Activated T-helper 9 cell treated with anti-CD3 and anti-CD28 coated beads, Interleukin-2, amount 50 U/mL, for 16 hours (primary cell): ENCODE data around the gene ATP13A2.

ENCODE experiments used
- DNase-seq: peaks from one replicate; pipeline ENCODE4 v3.0.0-alpha.2; 2020; ENCODE audit warnings: low read depth

The ATP13A2 gene

DNA sequence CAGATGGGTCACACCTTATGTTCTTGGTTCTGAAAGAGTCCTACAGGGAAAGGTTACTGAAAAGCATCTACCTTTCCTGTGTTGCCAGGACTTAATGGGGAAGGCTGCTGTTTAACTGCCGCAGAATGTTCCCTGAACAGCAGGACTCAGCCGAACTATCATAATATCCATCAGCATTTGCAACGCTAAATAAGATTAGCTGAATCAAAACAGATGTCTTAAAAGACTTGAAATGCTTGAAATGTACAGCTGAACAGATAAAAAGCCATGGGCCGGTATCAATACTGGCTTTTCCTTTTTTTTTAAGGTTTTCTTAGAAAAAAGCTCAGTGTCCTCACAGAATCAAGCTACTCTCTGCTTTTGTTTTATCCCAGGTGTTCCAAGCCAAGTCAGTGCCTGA, 19.7 kb upstream of the ATP13A2 start:
- no peak for DNase-seq

DNA sequence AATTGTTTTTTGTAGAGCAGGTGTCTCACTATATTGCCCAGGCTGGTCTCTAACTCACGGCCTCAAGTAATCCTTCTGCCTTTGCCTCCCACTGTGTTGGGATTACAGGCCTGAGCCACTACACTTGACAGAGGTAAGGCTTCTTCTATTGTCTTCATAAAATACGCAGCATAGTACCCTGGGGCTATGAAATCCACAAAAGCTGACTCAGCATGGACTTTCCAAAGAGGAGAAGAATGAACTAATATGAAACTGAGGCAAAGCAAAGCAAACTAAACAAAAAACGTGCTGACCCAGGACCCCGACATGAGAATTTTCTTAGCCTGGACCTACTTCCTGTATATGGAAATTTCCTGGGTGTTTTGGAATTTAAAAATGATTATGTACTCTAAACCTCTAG, 18.5 kb upstream of the ATP13A2 start:
- no peak for DNase-seq

DNA sequence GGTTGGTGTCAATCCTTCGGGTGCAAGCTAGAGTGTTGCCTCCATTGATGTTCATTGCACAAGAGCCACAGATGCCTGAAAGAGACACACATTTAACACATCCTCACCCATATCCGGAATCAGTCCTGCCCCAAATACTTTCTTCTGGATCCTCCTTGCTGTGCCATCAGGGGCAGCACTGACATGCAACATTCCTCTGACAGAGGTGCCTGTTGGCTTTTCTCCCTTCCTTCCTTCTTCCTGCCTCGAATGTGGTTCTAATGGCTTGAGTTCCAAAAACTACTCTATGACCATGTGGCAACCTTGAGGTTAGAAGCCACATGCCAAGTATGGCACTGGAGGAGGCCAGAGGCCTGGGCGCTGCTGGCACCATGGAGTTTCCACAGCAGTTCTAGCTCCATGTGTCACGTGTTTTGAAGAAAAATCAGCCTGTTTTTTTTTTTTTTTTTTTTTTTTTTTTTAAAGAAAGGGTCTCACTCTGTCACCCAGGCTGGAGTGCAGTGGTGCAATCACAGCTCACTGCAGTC, 17.0 kb upstream of the ATP13A2 start:
- no peak for DNase-seq

DNA sequence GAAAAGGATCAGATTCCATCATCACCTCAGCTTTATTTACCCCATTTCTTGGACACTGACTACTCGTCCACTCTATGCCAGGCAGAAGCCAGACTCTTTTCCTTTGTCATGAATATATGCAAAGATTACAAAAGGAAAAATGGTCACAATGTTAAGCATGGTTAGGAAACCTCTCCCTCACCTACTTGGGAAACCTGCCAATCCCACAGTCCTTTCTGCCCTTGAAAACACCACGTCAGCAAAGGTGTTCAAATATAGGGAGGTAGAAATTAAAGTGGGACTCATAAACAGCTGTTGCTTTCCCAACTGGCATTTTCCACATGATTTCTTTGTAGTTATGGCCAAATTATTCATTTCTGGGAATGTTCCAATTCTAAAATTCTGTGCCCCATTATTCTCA, 16.2 kb upstream of the ATP13A2 start:
- no peak for DNase-seq

DNA sequence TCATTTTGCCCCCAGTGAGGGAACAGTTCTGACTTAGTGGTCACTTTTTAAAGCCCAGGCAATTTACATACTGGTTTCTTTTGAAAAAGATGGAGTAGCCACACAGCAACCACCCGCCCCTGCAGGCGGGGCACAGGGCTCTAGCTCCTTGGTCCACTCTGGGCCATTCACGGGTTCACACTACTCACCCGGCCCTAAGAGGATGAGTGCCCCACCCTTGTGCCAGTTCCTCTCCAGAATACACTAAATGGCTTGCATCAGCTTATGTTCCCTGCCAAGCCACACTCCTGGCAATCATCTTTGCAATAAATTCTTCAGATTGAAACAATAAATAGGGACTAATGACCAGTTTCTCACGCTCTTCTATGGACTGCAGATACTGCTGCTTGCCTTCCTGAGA, 15.7 kb upstream of the ATP13A2 start:
- no peak for DNase-seq

DNA sequence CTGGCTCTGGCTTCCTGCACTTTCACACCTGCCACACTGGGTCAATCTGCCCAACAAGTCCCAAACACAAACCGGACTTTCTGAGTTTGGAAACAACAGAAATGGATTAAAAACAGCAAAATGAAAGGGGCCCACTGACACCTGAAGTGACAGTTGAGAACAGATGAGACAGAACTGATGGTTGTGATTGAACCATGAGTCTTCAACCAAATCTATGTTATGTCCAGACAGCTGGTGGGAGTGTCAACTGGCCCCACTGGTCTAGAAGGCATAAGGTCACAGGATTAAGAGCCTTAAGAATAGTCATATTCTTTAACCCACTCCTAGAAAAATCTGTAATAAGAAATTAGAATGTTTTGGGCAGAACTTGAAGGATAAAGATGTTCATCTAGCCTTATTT, 13.0 kb upstream of the ATP13A2 start:
- no peak for DNase-seq

DNA sequence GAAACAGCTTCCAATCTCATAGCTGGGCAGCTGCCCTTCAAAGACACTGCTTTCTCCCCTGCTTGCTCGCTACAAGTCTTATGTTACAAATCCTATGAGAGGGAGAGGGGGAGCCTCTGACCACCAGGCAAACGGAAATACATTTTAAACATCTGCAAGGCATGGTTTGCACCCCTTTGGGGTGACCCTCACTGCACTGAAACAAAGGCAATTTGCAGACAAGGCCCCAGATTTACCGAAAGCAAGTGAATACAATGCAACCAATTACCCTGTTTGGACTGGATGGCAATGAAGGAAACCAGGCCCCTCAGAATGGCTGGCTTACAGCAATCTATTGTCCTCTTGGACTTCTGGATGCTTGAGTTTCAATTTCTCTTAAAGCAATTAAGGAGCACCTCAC, 11.8 kb upstream of the ATP13A2 start:
- no peak for DNase-seq

DNA sequence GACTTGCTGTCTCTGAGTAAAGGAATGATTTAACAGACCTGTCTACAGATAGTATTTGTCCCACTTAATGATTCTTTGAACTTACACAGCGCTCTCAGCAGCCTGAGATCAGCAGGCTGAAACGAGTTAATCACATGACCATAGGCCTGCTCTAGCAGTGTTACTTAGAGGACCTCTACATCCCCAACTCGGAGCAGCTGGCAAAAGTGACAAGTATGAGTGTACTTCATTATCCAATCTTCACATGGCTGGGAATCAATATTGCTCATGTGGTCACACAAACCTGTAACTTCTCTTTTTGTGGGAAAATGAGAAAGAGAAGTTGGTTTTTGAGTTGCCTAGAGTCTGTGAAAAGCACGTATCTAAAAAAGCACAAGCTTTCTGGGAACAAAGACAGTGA, 11.4 kb upstream of the ATP13A2 start:
- DNase-seq = no peak

DNA sequence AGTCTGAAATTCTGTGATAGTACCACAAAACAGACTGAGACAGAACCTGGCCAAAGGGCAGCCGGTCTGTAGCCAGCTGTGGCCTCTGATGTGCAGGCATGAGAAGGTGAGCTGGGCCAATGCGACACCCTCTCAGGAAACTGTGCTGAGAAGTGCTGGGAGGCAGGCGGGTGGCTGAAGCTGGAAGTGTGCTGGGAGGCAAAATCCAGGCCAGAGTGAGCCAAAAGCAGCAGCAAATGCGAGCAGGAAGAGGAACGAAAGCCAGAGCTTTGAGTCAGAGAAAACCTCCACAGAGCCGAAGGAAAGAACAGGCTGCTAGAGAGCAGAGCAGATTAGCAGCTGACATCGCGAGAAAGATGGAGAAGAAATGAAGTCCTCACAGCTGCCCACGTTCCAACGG, 10.2 kb upstream of the ATP13A2 start:
- DNase-seq = no peak

DNA sequence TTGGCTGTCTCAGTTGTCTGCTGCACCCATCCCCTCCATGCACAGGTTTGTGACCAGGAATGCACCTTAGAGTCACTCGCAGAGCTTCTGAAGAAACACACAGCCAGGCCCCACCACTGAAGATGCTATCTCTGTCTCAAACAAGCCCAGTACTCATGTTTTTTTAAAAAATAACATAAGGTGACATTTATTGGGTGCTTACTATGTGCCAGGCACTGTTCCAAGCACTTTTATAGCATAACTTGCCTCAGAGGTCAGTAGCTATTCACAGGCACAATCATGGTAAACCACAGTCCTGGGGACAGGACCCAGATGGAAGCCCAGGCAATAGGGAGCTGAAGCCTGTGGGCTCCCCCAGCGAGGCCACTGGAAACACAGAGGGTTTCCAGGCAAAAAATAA, 8.8 kb upstream of the ATP13A2 start:
- DNase-seq = no peak

DNA sequence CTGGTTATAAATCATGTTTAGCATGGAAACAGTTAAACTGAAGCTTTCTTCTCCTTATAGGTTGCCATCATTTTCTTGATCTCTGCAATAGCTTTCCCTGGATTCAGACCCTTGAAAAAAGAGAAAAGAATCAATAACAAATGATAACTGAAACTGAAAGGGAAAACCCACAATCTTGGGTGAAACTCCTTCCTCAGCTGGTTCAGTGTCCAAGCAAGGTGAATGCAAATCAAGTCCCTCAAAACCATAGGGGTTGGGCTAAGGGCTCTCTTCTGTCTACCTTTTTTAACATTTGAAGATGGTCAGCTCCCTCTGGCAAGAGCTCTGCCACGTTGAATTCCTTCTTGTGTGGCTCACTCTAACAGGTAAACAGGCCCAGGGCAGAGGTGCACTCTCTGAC, 7.1 kb upstream of the ATP13A2 start:
- DNase-seq = no peak

DNA sequence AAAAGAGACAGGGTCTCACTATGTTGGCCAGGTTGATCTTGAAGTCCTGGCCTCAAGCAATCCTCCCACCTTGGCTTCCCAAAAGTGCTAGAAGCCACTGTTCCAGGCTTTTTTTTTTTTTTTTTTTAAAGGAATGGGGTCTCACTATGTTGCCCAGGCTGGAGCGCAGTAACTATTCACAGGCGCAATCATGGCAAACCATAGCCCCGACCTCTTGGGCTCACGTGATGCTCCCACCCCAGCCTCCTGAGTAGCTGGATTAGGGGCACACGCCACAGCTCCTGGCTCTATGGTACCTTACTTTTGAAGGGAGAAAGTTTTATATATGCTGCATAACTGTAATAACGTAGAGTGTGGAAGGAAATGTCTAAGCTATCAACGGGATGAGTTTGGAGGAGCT, 5.7 kb upstream of the ATP13A2 start:
- no peak for DNase-seq

DNA sequence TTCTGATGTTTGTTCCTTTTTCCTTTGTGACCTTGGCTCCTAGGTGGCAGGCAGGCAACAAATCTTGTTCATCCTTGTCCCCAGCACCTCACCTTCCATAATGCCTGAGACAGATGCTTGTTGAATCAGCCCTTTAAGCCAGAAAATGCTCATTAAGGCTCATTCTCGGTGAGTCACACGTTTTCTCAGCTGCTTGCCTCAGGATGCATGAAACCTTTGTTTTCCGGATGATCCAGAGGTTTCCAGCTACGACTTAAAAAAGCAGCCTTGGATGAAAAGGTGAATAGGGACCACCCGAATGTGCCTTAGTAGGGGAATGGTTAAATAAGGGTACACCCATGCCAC, 4.6 kb upstream of the ATP13A2 start:
- DNase-seq = no peak

DNA sequence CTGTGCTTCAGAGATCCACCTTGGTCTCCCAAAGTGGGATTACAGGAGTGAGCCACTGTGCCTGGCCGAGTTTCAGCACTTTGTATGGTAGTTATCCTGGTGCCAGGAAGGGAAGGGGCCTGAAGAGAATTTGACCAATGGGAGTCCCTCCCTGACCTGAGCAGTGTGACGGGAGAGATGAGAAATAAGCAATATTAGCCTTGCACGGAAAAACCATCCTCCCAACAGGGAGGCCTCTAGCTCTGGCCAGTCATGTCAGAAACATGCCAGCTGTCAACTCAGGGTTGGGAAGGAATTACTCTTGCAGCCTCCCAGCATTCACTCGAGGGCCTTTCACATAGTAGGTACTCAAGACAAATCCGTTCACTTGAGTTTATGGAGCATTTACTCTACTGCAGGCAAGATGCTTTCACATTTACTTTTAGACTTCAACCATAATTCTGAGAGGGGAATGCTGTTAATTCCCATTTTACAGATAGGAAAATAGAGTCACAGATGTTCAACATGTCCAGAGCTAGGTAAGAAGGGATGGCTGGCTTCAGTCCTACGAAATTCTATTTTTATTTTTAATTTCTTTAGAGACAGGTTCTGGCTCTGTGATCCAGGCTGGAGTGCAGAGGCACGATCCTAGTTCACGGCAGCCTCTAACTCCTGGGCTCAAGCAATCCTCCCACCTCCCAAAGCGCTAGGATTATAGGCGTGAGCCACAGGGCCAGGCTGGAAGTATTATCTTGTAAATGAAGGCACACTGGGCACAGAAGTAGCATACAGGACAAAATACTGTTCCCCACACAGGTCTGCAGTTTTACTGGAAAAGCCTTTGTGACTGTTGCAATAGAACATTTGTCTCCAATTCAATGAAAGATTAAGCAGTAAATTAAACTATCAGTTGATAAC, 3.2 kb upstream of the ATP13A2 start:
- DNase-seq = no peak

DNA sequence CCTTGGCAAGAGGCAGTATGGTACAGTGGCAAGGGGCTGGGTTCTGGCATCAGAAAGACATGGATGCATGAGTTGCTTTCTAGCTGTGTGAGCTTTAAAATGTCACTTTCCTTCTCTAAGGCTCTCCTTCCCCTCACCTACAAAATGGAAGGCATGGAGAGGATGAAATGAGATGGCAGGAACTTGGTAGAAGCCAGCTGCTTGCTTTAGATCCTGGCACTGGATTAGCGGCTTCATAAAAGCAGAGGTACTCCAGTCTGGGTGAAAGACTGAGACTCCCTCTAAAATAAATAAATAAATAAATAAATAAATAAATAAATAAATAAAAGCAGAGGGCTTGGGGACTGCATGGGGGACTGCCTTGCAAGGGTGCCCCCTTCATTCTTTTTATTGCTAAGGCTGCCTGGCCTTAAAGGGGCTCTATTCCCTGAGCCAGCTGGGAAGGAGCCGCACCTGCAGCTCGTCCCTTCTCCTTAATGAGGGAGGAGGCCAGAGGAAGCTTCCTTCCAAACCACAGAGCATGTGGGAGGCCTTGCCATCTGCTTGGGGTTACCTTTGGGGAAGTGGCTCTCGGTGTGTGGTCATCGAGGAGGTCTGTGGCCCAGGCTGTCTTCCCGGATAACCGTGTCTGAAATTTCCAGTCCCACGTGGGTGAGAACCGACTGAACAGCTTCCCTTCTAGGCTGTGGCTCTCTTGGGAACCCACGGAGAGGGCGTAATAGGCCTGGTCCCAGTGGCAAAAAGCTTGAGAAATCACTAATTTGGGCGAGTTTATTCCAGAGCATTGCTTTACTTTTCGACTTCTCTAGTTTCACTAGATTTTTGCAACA, 2.0 kb upstream of the ATP13A2 start:
- DNase-seq = no peak

DNA sequence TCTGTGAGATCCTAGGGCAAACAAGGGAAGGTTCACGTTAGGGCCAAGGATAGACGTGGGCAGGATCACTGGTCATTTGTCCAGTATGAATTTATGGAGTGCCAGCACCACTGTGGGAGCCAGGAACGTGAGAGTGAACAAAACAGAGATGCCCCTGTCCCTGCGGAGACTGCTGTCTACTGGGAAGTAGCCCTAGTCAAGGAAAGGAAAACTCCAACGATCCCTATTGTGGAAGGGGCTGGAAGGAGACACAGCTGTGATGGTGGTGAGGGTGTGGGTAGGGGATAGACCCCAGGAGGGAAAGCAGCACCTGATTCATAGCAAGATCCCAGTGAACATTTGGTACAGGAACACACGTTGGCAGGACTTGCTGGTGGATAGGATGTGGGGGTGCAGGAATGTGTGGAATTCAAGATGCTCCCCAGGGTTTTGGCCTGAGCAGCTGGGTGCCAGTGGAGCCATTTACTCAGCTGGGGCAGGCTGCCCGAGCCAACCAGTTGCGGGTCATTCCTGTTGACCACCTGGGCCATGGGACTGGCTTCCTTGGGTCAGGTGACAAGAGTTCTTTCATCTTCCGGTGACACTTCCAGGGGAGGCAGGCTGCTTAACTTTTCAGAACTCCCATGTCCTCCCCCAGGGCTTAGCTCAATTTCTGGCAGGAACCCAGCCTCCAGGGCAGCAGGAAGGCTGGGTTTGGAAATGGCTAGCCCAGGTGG, 1.2 kb upstream of the ATP13A2 start:
- DNase-seq = no peak

DNA sequence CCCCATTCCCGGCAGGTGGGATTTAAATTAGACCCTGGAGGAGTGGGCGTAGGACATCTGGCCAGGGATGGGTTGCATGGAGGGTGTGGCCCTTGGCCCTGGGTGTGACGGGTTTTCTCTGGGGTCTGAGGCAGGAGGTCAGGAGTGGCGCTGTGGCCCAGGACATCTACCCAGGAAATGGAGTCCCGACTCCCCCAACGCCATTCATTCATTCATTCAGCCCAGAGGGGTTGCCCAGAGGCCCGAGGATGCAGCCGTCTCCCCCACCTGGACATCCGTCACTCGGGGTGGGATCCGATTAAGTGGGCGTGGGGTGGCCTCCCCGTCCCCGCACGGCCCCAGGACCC, 663 bp downstream of the ATP13A2 start:
- DNase-seq = no peak

DNA sequence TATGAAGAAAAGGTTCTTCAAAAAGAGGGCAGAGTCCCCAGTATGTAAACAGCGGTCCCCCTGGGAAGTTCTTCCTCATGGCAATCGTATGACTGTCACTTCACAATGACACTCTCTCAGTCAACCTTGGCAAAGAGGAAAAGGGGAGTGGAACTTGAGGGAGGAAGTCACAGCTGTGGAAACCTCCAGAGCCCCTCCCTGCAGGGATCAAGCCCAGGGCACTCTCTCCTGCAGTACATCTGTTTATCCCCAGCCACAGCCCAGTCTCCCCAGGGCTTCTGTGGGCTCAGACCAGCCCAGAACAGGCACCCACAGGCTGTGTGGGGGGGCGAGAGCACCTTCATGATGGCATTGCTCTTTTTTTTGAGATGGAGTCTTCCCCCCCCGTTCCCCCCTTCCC, 2.0 kb downstream of the ATP13A2 start:
- no peak for DNase-seq

DNA sequence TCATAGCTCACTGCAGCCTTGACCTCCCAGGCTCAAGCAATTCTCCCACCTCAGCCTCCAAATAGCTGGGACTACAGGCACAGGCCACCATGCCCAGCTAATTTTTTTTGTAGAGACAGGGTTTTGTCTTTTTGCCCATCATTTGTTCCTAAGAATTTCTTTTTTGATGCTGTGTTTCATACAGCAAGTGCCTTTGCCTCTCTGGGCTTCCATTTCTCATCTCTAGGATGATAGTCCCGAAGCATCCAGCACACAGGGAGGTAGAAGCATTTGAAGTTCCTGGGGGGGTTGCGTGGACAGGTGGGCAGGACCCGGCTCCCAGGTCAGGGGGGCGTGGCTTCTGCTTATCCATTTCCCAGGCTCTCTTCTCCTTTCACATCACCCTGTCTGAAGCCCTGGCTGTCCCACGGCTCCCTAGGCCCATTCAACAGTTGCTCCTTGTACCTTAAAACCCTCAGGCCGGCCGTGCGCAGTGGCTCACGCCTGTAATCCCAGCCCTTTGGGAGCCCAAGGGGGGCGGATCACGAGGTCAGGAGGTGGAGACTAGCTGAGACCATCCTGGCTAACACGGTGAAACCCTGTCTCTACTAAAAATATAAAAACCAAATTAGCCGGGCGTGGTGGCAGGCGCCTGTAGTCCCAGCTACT, 3.4 kb downstream of the ATP13A2 start:
- no peak for DNase-seq

DNA sequence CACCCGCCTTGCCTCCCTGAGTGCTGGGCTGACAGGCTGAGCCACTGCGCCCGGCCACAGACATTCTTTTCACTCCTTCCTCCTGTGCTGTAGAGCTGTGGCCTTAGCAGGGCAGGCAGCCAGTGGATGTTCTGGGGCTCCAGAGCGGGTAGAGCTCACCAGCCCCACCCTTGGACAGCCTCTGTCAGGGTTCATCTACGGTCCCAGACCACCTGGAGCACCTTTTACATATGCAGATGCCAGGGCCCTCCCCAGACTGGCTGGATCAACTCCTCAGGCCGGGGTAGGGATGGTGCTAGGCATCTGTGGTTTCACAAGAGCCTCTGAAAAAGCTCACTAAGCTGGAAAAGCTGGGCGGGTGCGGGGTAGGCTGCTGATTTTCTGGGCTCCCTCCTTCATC, 4.6 kb downstream of the ATP13A2 start:
- DNase-seq = no peak

DNA sequence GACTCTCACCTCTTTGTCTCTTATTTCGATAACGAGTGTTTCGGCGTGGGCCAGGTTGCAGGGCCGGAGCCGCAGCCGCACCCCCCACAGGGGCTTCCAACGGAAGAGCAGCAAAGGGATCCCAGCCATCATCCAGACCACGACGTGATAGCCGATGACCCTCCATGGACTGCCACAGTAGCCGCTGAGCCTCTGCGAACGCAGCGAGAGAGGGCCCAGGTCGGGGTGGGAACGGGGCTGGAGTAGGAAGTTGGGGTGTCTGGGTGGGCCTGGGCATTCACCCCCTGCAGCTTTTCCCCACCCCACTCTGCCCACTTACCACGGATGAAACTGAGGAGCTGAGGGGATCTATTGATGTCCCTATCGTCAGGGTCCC, 6.4 kb downstream of the ATP13A2 start:
- DNase-seq = no peak
